OCI-M2 (cell line): Measurements from ENCODE around the gene ZNF799.
"Not testable (repeated sequence)": the region's sequence is repeated elsewhere in the genome, so short reads cannot be mapped to it uniquely, and the experiment has no call there.

ENCODE experiments used
- DNase-seq: peaks from one replicate; lab custom pipeline; 2025; ENCODE audit not compliant: unreplicated experiment; lab: John Stamatoyannopoulos, UW

ZNF799 gene

DNA sequence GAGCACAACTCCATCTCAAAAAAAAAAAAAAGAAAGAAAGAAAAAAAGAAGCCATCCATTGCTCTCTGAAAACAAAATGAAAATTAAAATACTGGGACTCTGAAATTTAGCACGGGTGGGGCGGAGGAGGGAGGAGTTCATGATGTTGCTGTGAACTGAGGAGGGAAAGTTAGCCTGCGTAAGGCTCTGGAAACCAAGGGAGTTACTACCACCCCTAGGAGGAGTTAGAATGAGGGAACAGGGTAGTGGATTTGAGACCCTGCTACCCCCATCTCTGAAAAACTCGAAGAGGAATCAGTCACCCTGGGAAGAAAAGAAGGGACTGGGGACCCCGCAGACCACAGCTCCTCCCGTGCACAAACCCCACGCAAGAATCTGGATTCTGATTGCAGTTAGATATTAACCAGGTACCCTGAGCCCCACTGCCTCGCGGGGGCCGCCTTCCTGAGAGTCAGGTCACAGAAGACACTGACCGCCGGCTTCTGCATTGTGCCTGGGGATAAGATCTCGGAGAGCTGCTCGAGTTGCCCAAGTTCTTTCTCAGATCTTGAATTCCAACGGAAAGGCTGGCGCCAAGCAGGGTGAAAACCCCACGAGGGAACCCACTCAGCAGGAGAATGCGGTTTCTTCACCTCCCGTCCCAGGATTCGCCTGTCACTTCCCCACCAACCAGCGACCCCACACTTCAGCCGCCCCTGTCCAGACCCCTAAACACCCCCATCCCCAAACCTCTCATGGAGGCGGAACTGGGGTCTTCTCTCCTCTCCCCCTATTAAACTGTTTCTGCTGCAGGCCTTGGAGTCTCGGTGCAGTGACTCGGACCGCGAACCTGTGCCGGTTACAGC is 36.5 kb downstream of the ZNF799 start:
- peak; percentile 91 for DNase-seq

GRCh38 chr19:12362236-12362635 is 38.8 kb downstream of the ZNF799 start:
- not testable (repeated sequence) for DNase-seq

- DNase-seq: no peak
These were observed 47.7 kb downstream of the ZNF799 start for GRCh38 chr19:12353375-12353774.

GRCh38 chr19:12350890-12351197 is 50.2 kb downstream of the ZNF799 start:
- no peak for DNase-seq

GRCh38 chr19:12350185-12350889 is 50.7 kb downstream of the ZNF799 start:
- no peak for DNase-seq

- DNase-seq: no peak
These were observed 54.2 kb downstream of the ZNF799 start for GRCh38 chr19:12346896-12347295.

DNA sequence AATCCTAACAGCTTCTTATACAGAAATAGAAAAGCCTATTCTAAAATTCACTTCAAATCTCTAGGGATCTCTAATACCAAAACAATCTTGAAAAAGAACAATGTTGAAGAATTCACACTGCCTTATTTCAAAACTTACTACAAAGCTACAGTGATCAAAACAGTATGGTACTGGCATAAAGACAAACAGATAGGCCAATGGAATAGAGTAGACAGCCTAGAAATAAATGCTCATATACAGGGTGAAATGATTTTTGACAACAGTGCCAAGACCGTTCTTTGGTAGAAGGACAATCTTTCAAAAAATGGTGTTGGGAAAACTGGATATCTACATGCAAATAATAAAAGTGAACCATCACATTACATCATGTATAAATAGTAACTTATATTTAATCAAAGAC is 55.9 kb downstream of the ZNF799 start:
- no peak for DNase-seq
